Measurements from ENCODE around the gene PIK3R1. TPM values are rescaled to one million over a fixed set of nuclear protein-coding genes. Genes with fewer than 3 reads are reported as not detected.

The PIK3R1 gene
- total and polyA plus RNA-seq, 2 experiments from 2014 or later: 5.9 to 9.8 TPM

DNA sequence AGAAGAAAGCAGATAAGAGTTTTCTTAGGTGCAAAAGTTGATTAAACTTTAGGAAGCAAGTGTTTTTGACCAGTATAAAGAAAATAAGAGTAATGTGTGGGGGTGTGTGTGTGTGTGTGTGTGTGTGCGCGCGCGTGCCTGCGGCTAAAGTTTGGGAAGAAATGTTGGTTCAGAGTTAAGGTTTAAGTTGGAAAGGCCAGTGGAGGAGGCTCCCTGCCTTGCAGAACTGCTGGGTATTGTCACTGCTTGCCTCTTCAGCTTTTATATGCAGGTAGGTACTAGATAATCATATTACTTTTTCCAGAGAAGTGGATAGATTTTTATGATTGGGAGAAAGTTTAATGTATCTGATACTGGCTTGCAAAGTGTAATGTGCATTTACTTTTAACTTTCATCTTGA is 2.0 kb downstream of the PIK3R1 start:
- H3K27me3 Mint-ChIP-seq (ENCODE audit: insufficient read depth, low read depth, poor library complexity): peaks cover 34% of the 10 kb centered on the region
- H3K36me3 Mint-ChIP-seq (ENCODE audit: low read depth): no peaks in the 10 kb centered on the region; the same call in 1 of the 3 replicates
- H3K9me3 Mint-ChIP-seq: peaks cover 3% of the 10 kb centered on the region; the same call in 2 of the 3 replicates
- H3K27ac ChIP-seq (ENCODE audit: low read depth): no peak overlapping the region
- DNase-seq (ENCODE audit: low spot score) (no peak), ATAC-seq (no peak)
- H3K4me1 ChIP-seq (ENCODE audit: insufficient read depth): peaks cover 14% of the 10 kb centered on the region
- TF ChIP-seq, protein P1, sequence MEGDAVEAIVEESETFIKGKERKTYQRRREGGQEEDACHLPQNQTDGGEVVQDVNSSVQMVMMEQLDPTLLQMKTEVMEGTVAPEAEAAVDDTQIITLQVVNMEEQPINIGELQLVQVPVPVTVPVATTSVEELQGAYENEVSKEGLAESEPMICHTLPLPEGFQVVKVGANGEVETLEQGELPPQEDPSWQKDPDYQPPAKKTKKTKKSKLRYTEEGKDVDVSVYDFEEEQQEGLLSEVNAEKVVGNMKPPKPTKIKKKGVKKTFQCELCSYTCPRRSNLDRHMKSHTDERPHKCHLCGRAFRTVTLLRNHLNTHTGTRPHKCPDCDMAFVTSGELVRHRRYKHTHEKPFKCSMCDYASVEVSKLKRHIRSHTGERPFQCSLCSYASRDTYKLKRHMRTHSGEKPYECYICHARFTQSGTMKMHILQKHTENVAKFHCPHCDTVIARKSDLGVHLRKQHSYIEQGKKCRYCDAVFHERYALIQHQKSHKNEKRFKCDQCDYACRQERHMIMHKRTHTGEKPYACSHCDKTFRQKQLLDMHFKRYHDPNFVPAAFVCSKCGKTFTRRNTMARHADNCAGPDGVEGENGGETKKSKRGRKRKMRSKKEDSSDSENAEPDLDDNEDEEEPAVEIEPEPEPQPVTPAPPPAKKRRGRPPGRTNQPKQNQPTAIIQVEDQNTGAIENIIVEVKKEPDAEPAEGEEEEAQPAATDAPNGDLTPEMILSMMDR (conservative IDR thresholded peaks at IDR 0.05; ENCODE audit: low read depth in 2 of 2): no peak
- TF ChIP-seq ZNF114 (CRISPR knock-in tag; IDR thresholded peaks at IDR 0.05) (no peak), EZH2phosphoT487 (IDR thresholded peaks at IDR 0.05; ENCODE audit: unreplicated experiment) (no peak), STAT1 (IDR thresholded peaks at IDR 0.05; ENCODE audit: unreplicated experiment) (no peak), ZNF331 (CRISPR knock-in tag; IDR thresholded peaks at IDR 0.05; ENCODE audit: low read depth) (no peak), JUNB (IDR thresholded peaks at IDR 0.05; ENCODE audit: unreplicated experiment) (no peak)
- TF ChIP-seq, protein P2, sequence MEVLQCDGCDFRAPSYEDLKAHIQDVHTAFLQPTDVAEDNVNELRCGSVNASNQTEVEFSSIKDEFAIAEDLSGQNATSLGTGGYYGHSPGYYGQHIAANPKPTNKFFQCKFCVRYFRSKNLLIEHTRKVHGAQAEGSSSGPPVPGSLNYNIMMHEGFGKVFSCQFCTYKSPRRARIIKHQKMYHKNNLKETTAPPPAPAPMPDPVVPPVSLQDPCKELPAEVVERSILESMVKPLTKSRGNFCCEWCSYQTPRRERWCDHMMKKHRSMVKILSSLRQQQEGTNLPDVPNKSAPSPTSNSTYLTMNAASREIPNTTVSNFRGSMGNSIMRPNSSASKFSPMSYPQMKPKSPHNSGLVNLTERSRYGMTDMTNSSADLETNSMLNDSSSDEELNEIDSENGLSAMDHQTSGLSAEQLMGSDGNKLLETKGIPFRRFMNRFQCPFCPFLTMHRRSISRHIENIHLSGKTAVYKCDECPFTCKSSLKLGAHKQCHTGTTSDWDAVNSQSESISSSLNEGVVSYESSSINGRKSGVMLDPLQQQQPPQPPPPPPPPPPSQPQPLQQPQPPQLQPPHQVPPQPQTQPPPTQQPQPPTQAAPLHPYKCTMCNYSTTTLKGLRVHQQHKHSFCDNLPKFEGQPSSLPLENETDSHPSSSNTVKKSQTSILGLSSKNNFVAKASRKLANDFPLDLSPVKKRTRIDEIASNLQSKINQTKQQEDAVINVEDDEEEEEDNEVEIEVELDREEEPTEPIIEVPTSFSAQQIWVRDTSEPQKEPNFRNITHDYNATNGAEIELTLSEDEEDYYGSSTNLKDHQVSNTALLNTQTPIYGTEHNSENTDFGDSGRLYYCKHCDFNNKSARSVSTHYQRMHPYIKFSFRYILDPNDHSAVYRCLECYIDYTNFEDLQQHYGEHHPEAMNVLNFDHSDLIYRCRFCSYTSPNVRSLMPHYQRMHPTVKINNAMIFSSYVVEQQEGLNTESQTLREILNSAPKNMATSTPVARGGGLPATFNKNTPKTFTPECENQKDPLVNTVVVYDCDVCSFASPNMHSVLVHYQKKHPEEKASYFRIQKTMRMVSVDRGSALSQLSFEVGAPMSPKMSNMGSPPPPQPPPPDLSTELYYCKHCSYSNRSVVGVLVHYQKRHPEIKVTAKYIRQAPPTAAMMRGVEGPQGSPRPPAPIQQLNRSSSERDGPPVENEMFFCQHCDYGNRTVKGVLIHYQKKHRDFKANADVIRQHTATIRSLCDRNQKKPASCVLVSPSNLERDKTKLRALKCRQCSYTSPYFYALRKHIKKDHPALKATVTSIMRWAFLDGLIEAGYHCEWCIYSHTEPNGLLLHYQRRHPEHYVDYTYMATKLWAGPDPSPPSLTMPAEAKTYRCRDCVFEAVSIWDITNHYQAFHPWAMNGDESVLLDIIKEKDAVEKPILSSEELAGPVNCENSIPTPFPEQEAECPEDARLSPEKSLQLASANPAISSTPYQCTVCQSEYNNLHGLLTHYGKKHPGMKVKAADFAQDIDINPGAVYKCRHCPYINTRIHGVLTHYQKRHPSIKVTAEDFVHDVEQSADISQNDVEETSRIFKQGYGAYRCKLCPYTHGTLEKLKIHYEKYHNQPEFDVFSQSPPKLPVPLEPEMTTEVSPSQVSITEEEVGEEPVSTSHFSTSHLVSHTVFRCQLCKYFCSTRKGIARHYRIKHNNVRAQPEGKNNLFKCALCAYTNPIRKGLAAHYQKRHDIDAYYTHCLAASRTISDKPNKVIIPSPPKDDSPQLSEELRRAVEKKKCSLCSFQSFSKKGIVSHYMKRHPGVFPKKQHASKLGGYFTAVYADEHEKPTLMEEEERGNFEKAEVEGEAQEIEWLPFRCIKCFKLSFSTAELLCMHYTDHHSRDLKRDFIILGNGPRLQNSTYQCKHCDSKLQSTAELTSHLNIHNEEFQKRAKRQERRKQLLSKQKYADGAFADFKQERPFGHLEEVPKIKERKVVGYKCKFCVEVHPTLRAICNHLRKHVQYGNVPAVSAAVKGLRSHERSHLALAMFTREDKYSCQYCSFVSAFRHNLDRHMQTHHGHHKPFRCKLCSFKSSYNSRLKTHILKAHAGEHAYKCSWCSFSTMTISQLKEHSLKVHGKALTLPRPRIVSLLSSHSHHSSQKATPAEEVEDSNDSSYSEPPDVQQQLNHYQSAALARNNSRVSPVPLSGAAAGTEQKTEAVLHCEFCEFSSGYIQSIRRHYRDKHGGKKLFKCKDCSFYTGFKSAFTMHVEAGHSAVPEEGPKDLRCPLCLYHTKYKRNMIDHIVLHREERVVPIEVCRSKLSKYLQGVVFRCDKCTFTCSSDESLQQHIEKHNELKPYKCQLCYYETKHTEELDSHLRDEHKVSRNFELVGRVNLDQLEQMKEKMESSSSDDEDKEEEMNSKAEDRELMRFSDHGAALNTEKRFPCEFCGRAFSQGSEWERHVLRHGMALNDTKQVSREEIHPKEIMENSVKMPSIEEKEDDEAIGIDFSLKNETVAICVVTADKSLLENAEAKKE (CRISPR knock-in tag; IDR thresholded peaks at IDR 0.05): no peak
- TF ChIP-seq, protein P3, sequence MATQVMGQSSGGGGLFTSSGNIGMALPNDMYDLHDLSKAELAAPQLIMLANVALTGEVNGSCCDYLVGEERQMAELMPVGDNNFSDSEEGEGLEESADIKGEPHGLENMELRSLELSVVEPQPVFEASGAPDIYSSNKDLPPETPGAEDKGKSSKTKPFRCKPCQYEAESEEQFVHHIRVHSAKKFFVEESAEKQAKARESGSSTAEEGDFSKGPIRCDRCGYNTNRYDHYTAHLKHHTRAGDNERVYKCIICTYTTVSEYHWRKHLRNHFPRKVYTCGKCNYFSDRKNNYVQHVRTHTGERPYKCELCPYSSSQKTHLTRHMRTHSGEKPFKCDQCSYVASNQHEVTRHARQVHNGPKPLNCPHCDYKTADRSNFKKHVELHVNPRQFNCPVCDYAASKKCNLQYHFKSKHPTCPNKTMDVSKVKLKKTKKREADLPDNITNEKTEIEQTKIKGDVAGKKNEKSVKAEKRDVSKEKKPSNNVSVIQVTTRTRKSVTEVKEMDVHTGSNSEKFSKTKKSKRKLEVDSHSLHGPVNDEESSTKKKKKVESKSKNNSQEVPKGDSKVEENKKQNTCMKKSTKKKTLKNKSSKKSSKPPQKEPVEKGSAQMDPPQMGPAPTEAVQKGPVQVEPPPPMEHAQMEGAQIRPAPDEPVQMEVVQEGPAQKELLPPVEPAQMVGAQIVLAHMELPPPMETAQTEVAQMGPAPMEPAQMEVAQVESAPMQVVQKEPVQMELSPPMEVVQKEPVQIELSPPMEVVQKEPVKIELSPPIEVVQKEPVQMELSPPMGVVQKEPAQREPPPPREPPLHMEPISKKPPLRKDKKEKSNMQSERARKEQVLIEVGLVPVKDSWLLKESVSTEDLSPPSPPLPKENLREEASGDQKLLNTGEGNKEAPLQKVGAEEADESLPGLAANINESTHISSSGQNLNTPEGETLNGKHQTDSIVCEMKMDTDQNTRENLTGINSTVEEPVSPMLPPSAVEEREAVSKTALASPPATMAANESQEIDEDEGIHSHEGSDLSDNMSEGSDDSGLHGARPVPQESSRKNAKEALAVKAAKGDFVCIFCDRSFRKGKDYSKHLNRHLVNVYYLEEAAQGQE (IDR thresholded peaks at IDR 0.05; ENCODE audit: unreplicated experiment): no peak
- peaks cover 42% of the 10 kb centered on the region for H3K79me2 ChIP-seq (replicated peaks; ENCODE audit: insufficient read depth)
- no peaks in the 10 kb centered on the region for H3K36me3 ChIP-seq (ENCODE audit: insufficient read depth)
- H3K9me2 ChIP-seq (ENCODE audit: insufficient read depth): no peaks in the 10 kb centered on the region
- peaks cover 64% of the 10 kb centered on the region for H3K27me3 ChIP-seq (ENCODE audit: insufficient read depth)
- peak overlapping the region; percentile 79 for H3K4me3 Mint-ChIP-seq
- H3F3A ChIP-seq (replicated peaks; ENCODE audit: low read depth): no peaks in the 10 kb centered on the region
- H3K4me1 Mint-ChIP-seq: peaks cover 23% of the 10 kb centered on the region
- peaks cover 32% of the 10 kb centered on the region for H4K20me1 ChIP-seq (replicated peaks; ENCODE audit: insufficient read depth)
- peak overlapping the region; percentile 96 for H3K4me2 ChIP-seq
- no peak overlapping the region for H3K27ac Mint-ChIP-seq
- no peak overlapping the region for H2AFZ ChIP-seq
- H3K4me3 ChIP-seq: peak overlapping the region; percentile 84
